HG03280 (cell line): Measurements from ENCODE around the gene CTDNEP1.

Experiments used
- ATAC-seq: cut with Tn5 transposase; IDR thresholded peaks from one replicate; pipeline ENCODE4 v1.9.1; 2021; ENCODE audit warnings: mild to moderate bottlenecking, moderate library complexity; ENCODE audit not compliant: unreplicated experiment

Gene CTDNEP1

GRCh38 chr17:7280519-7281073 lies 29.1 kb upstream of the CTDNEP1 start:
- ATAC-seq: no peak

- no peak for ATAC-seq
Measured at GRCh38 chr17:7279448-7279847, 27.9 kb upstream of the CTDNEP1 start.

- no peak for ATAC-seq
Measured at GRCh38 chr17:7266784-7267183, 15.2 kb upstream of the CTDNEP1 start.

- ATAC-seq: no peak
Measured at GRCh38 chr17:7263801-7264078, 12.2 kb upstream of the CTDNEP1 start.

GRCh38 chr17:7262935-7263800 lies 11.6 kb upstream of the CTDNEP1 start:
- ATAC-seq: no peak

- no peak for ATAC-seq
Measured at GRCh38 chr17:7262192-7262934, 10.8 kb upstream of the CTDNEP1 start, which contains the start of gene CLDN7. CLDN7 (minus strand) TSS chr17:7262478; CDS start chr17:7262043, 435 bp downstream.

GRCh38 chr17:7261379-7262191 lies 10.1 kb upstream of the CTDNEP1 start:
- ATAC-seq: no peak

- no peak for ATAC-seq
Measured at GRCh38 chr17:7260651-7261378, 9.3 kb upstream of the CTDNEP1 start.

GRCh38 chr17:7260151-7260550 lies 8.6 kb upstream of the CTDNEP1 start:
- ATAC-seq: no peak

GRCh38 chr17:7259555-7259889 lies 8.0 kb upstream of the CTDNEP1 start:
- ATAC-seq: no peak

GRCh38 chr17:7258731-7259554 lies 7.4 kb upstream of the CTDNEP1 start:
- no peak for ATAC-seq

GRCh38 chr17:7256766-7257456 lies 5.4 kb upstream of the CTDNEP1 start:
- ATAC-seq: no peak

GRCh38 chr17:7254511-7254910 lies 3.0 kb upstream of the CTDNEP1 start:
- ATAC-seq: no peak

- ATAC-seq: no peak
Measured at GRCh38 chr17:7253082-7253481, 1.5 kb upstream of the CTDNEP1 start.

GRCh38 chr17:7252176-7253043 lies 876 bp upstream of the CTDNEP1 start, which contains the start of gene ELP5:
ELP5 (plus strand) TSS chr17:7252215; CDS start chr17:7252551, 336 bp downstream.
- peak; percentile 50 for ATAC-seq

GRCh38 chr17:7250695-7251627 lies 573 bp downstream of the CTDNEP1 start:
- no peak for ATAC-seq

- ATAC-seq: no peak
Measured at GRCh38 chr17:7249830-7250229, 1.7 kb downstream of the CTDNEP1 start.
